Activated naive CD8-positive, alpha-beta T cell treated with anti-CD3 and anti-CD28 coated beads, Interleukin-2, amount 10 ng/mL, durations not matched to agents 7 days and 5 days (primary cell): ENCODE data around the gene EPHB4. TPM values are rescaled to one million over a fixed set of nuclear protein-coding genes. Genes with fewer than 3 reads are reported as not detected.

ENCODE experiments used
- ATAC-seq: fragments of 150-1000 bp; cut with Tn5 transposase; one replicate; pipeline ENCODE4 v1.10.0; 2021; ENCODE audit warnings: low read depth, moderate library complexity
- POLR2A ChIA-PET: fragments of 350-600 bp; sonication (Branson Sonifier 250); formaldehyde crosslinking; loops from one replicate; lab custom pipeline; 2021; ENCODE audit warnings: antibody characterized with exemption; lab: Charles Lee
- DNase-seq: peaks from one replicate; pipeline ENCODE4 v3.0.0; 2021
- H3K27ac Mint-ChIP-seq: one replicate; pipeline ENCODE4 v1.8.0; 2022; ENCODE audit warnings: mild to moderate bottlenecking, mixed read lengths
- H3K27me3 Mint-ChIP-seq: one replicate; pipeline ENCODE4 v1.8.0; 2022; ENCODE audit warnings: mild to moderate bottlenecking, moderate library complexity, mixed read lengths
- H3K36me3 Mint-ChIP-seq: one replicate; pipeline ENCODE4 v1.8.0; 2021; ENCODE audit warnings: mild to moderate bottlenecking, mixed read lengths
- H3K4me1 Mint-ChIP-seq: one replicate; pipeline ENCODE4 v1.8.0; 2021; ENCODE audit warnings: mixed read lengths
- H3K4me3 Mint-ChIP-seq: one replicate; pipeline ENCODE4 v1.8.0; 2022; ENCODE audit warnings: mild to moderate bottlenecking, moderate library complexity, mixed read lengths
- H3K9me3 Mint-ChIP-seq: one replicate; pipeline ENCODE4 v1.8.0; 2021; ENCODE audit warnings: mixed read lengths
- total RNA-seq, 2 experiments: library from RNA; stranded (reverse); gene quantifications; one replicate each; pipeline ENCODE4 v1.2.3, GENCODE V29; 2021

Gene EPHB4
- 1 to 10 TPM; 3.1 to 3.3 TPM for total RNA-seq

- Mint-ChIP-seq H3K9me3 (no peaks in the 10 kb centered on the region), H3K4me1 (peaks cover 16% of the 10 kb centered on the region), H3K36me3 (no peaks in the 10 kb centered on the region), H3K27ac (no peak within 1 kb of the TSS), H3K27me3 (peaks cover 51% of the 10 kb centered on the region), H3K4me3 (peak within 1 kb of the TSS; percentile 64)
- POLR2A ChIA-PET = interaction anchor here (1.0 kb wide), 1 partner anchor 47 kb away, joined by 3 read pairs; the partner anchor contains the start of gene SRRT
- ATAC-seq = peak; percentile 51
- no peak for DNase-seq
Measured at GRCh38 chr7:100827330-100828226, at the start of gene EPHB4. Gene EPHB4 (minus strand): TSS chr7:100827523. CDS start chr7:100827030, 493 bp downstream.

DNA sequence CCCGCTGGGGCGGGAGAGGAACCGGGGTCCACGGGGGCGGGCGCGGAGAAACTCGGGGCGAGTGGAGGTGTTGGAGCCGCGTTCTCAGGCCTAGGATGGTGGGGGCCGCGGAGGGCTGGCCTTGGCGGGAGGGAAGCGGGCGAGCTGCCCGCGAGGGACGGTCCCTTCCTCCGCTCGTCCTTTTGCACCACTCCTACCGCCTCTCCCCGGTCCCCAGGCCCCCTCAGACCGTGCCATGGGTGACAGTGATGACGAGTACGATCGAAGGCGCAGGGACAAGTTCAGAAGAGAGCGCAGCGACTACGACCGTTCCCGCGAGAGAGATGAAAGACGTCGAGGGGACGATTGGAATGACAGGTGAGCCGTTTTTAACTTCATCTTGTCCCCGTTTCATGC lies 48.0 kb upstream of the EPHB4 start:
- Mint-ChIP-seq H3K27ac (peak overlapping the region; percentile 98), H3K27me3 (no peaks in the 10 kb centered on the region), H3K4me1 (peaks cover 44% of the 10 kb centered on the region), H3K36me3 (peaks cover 45% of the 10 kb centered on the region), H3K9me3 (no peaks in the 10 kb centered on the region), H3K4me3 (peak overlapping the region; percentile 97)
- POLR2A ChIA-PET = interaction anchor here (0.6 to 6.2 kb wide), 22 partner anchors 8 to 431 kb away, joined by 3 to 176 read pairs (median 5); partner anchors contain the start of genes GNB2, MOSPD3, MUC3A and POP7
- ATAC-seq (peak; percentile 37), DNase-seq (no peak)

- DNase-seq (peak; percentile 97), ATAC-seq (peak; percentile 93)
- Mint-ChIP-seq H3K4me3 (peak within 1 kb of the TSS; percentile 97), H3K27me3 (no peaks in the 10 kb centered on the region), H3K4me1 (peaks cover 41% of the 10 kb centered on the region), H3K36me3 (peaks cover 41% of the 10 kb centered on the region), H3K9me3 (no peaks in the 10 kb centered on the region), H3K27ac (peak within 1 kb of the TSS; percentile 98)
- POLR2A ChIA-PET = interaction anchor here (0.6 to 6.2 kb wide), 23 partner anchors 8 to 430 kb away, joined by 3 to 176 read pairs (median 5); partner anchors contain the start of genes GNB2, MOSPD3, MUC3A and POP7
Measured at GRCh38 chr7:100874577-100875355, 47.4 kb upstream of the EPHB4 start, which contains the start of gene SRRT. Gene SRRT (plus strand): TSS chr7:100875103. CDS start chr7:100875591, 488 bp downstream.

DNA sequence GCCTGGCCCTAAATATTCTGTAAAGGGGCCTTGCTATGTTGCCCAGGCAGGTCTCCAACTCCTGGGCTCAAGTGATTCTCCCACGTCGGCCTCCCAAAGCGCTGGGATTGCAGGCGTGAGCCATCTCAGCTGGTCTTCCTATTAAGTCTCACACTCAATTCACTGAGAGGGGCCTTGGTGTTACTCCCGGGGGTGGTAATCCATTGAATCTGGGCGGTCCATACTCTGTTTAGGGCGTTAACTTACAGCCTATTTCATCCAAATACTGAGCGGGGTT lies 46.9 kb upstream of the EPHB4 start:
- no peak for ATAC-seq
- Mint-ChIP-seq H3K27ac (peak overlapping the region; percentile 98), H3K36me3 (peaks cover 39% of the 10 kb centered on the region), H3K4me1 (peaks cover 35% of the 10 kb centered on the region), H3K4me3 (peak overlapping the region; percentile 97), H3K9me3 (no peaks in the 10 kb centered on the region), H3K27me3 (no peaks in the 10 kb centered on the region)
- no peak for DNase-seq
- POLR2A ChIA-PET = interaction anchor here (0.7 to 6.2 kb wide), 2 partner anchors 14 to 22 kb away, joined by 3 to 176 read pairs; partner anchors contain the start of genes SLC12A9 and UFSP1

DNA sequence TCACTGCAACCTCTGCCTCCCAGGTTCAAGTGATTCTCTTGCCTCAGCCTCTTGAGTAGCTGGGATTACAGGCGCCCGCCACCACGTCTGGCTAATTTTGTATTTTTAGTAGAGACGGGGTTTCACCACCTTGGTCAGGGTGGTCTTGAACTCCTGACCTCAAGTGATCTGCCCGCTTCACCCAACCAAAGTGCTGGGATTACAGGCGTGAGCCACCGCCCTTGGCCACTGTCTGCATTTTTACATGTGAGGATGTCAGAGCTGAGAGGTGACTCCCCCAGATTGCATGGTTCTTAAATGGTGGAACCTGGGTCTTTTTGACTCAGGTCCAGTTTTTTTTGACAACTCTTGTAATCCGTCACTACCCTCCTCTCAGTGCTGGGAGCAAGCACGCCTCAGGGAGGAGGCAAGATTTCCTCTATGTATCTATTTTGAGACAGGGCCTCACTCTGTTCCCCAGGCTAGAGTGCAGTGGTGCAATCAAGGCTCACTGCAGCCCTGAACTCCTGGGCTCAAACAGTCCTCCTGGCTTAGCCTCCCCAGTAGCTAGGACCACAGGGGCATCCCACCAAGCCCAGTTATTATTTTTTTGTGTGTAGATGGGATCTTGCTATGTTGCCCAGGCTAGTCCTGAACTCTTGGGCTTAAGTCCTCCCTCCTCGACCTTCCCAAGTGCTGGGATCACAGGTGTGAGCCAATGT lies 46.4 kb upstream of the EPHB4 start:
- no peak for ATAC-seq
- Mint-ChIP-seq H3K4me1 (peaks cover 33% of the 10 kb centered on the region), H3K27ac (peak overlapping the region; percentile 98)

GRCh38 chr7:100867776-100868485 lies 40.6 kb upstream of the EPHB4 start:
- Mint-ChIP-seq H3K4me1 (peaks cover 11% of the 10 kb centered on the region), H3K27ac (peak overlapping the region; percentile 80), H3K27me3 (no peaks in the 10 kb centered on the region), H3K36me3 (peaks cover 16% of the 10 kb centered on the region), H3K4me3 (peak overlapping the region; percentile 95), H3K9me3 (no peaks in the 10 kb centered on the region)
- DNase-seq (no peak), ATAC-seq (no peak)
- POLR2A ChIA-PET = interaction anchor here (1.2 to 1.6 kb wide), 3 partner anchors 16 to 281 kb away, joined by 3 to 4 read pairs (median 4); partner anchors contain the start of genes FBXO24 and SLC12A9

More for the DNA sequence above, 46.4 kb upstream of the EPHB4 start:
- Mint-ChIP-seq H3K27me3 (no peaks in the 10 kb centered on the region), H3K9me3 (no peaks in the 10 kb centered on the region), H3K36me3 (peaks cover 38% of the 10 kb centered on the region), H3K4me3 (peak overlapping the region; percentile 97)
- no peak for DNase-seq
- POLR2A ChIA-PET = interaction anchor here (0.7 to 6.2 kb wide), 2 partner anchors 15 to 21 kb away, joined by 3 to 176 read pairs; partner anchors contain the start of genes SLC12A9 and UFSP1

GRCh38 chr7:100867040-100867775 lies 39.9 kb upstream of the EPHB4 start, which contains the start of gene TRIP6:
Gene TRIP6 (plus strand): TSS chr7:100867387. CDS start chr7:100867498, 111 bp downstream.
- H3K4me1 Mint-ChIP-seq = peaks cover 9% of the 10 kb centered on the region
- H3K36me3 Mint-ChIP-seq = peaks cover 12% of the 10 kb centered on the region
- ATAC-seq = peak; percentile 60
- POLR2A ChIA-PET = interaction anchor here (0.8 to 1.6 kb wide), 7 partner anchors 8 to 284 kb away, joined by 3 to 15 read pairs (median 4); partner anchors contain the start of genes FBXO24, POP7, SLC12A9 and SRRT
- peak within 1 kb of the TSS; percentile 95 for H3K27ac Mint-ChIP-seq
- H3K27me3 Mint-ChIP-seq = no peaks in the 10 kb centered on the region
- peak; percentile 72 for DNase-seq
- peak within 1 kb of the TSS; percentile 95 for H3K4me3 Mint-ChIP-seq
- H3K9me3 Mint-ChIP-seq = no peaks in the 10 kb centered on the region

DNA sequence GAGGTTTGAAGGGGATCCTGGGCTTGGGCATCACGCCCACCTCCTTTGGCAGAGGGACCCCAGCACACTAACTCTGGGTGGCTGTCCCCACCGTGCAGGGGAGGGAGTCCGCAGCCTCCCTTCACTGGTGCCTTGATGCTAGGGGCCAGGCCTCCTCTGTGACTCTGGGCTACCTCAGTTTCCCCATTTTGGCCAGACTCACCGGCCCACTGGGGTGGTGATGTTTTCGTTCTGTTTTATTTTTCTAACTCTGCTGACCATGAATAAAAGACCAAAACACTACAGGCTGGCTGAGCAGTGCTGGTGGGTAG lies 39.4 kb upstream of the EPHB4 start:
- peaks cover 9% of the 10 kb centered on the region for H3K4me1 Mint-ChIP-seq
- POLR2A ChIA-PET = interaction anchor here (0.8 to 1.6 kb wide), 6 partner anchors 8 to 284 kb away, joined by 3 to 15 read pairs (median 4); partner anchors contain the start of genes POP7, SLC12A9, SRRT and UFSP1
- peaks cover 12% of the 10 kb centered on the region for H3K36me3 Mint-ChIP-seq
- peak overlapping the region; percentile 95 for H3K27ac Mint-ChIP-seq
- H3K4me3 Mint-ChIP-seq = peak overlapping the region; percentile 95
- DNase-seq (no peak), ATAC-seq (no peak)
- H3K27me3 Mint-ChIP-seq = no peaks in the 10 kb centered on the region
- no peaks in the 10 kb centered on the region for H3K9me3 Mint-ChIP-seq

GRCh38 chr7:100865938-100866728 lies 38.8 kb upstream of the EPHB4 start:
- Mint-ChIP-seq H3K4me1 (peaks cover 9% of the 10 kb centered on the region), H3K9me3 (no peaks in the 10 kb centered on the region), H3K27me3 (no peaks in the 10 kb centered on the region), H3K36me3 (peaks cover 9% of the 10 kb centered on the region), H3K4me3 (peak overlapping the region; percentile 95), H3K27ac (peak overlapping the region; percentile 95)
- POLR2A ChIA-PET = interaction anchor here (1.0 to 3.1 kb wide), 4 partner anchors 9 to 160 kb away, joined by 3 to 15 read pairs (median 5); partner anchors contain the start of genes POP7, SLC12A9, SRRT and UFSP1
- ATAC-seq (peak; percentile 50), DNase-seq (peak; percentile 53)

DNA sequence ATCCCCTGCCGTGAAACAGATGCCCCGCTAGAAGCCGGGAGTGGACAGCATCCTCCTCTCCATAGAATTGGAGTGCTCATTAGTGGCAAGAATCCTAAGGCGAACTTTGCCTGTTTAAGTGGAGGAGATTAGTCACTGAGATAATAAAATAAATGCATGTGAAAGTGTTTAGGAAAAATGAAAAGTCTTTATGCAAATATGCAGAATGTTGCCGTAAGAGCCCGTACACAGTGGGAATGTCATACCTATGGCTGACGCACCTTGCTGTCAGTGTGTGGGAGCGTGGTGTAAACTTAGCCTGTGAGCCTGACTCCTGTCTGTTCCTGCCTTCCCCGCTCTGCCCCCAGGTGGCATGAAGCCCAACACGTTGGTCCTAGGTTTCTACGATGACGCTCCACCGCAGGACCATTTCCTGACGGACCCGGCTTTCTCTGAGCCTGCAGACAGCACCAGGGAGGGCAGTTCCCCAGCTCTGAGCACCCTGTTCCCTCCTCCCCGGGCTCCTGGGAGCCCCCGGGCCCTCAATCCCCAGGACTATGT lies 38.1 kb upstream of the EPHB4 start:
- DNase-seq (no peak), ATAC-seq (no peak)
- H3K36me3 Mint-ChIP-seq = peaks cover 8% of the 10 kb centered on the region
- POLR2A ChIA-PET = interaction anchor here (3.1 kb wide), 1 partner anchor 9 kb away, joined by 14 read pairs; the partner anchor contains the start of gene SRRT
- no peaks in the 10 kb centered on the region for H3K9me3 Mint-ChIP-seq
- H3K27ac Mint-ChIP-seq = peak overlapping the region; percentile 16
- no peaks in the 10 kb centered on the region for H3K27me3 Mint-ChIP-seq
- no peak overlapping the region for H3K4me3 Mint-ChIP-seq
- H3K4me1 Mint-ChIP-seq = peaks cover 9% of the 10 kb centered on the region
